WI38 (cell line): ENCODE measurements around the gene DOK5.

Experiments used
- H3K4me3 ChIP-seq: 2 replicates; pipeline ENCODE4 v1.5.1; 2011; ENCODE audit warnings: low read depth, mild to moderate bottlenecking, control low read depth, low read length
- TF ChIP-seq, protein P1 (sequence below): IDR thresholded peaks from 2 replicates; pipeline ENCODE4 v1.5.1; 2012; ENCODE audit warnings: low read depth, mild to moderate bottlenecking, control low read depth, low read length

DOK5 gene

DNA sequence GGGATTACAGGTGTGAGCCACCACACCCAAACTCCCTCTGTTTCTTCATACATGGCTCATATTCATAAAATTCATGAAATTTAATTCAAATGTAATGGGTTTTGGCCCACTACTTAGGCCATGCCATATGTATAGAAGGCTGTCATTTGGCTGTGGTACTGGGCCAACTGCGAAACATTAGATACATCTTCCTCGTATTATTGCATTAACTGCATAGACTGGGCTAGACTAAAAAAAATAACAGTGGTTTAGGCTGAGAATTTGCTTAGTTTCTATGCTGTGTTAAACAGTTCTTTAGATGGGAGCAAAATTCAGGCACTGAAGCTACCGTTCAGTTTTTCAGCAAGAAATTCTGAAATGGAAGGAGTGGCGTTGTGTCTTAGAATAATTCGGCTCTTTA is 133.6 kb downstream of the DOK5 start:
- H3K4me3 ChIP-seq, result no peak overlapping the region
- TF ChIP-seq, protein P1, sequence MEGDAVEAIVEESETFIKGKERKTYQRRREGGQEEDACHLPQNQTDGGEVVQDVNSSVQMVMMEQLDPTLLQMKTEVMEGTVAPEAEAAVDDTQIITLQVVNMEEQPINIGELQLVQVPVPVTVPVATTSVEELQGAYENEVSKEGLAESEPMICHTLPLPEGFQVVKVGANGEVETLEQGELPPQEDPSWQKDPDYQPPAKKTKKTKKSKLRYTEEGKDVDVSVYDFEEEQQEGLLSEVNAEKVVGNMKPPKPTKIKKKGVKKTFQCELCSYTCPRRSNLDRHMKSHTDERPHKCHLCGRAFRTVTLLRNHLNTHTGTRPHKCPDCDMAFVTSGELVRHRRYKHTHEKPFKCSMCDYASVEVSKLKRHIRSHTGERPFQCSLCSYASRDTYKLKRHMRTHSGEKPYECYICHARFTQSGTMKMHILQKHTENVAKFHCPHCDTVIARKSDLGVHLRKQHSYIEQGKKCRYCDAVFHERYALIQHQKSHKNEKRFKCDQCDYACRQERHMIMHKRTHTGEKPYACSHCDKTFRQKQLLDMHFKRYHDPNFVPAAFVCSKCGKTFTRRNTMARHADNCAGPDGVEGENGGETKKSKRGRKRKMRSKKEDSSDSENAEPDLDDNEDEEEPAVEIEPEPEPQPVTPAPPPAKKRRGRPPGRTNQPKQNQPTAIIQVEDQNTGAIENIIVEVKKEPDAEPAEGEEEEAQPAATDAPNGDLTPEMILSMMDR, result no peak

DNA sequence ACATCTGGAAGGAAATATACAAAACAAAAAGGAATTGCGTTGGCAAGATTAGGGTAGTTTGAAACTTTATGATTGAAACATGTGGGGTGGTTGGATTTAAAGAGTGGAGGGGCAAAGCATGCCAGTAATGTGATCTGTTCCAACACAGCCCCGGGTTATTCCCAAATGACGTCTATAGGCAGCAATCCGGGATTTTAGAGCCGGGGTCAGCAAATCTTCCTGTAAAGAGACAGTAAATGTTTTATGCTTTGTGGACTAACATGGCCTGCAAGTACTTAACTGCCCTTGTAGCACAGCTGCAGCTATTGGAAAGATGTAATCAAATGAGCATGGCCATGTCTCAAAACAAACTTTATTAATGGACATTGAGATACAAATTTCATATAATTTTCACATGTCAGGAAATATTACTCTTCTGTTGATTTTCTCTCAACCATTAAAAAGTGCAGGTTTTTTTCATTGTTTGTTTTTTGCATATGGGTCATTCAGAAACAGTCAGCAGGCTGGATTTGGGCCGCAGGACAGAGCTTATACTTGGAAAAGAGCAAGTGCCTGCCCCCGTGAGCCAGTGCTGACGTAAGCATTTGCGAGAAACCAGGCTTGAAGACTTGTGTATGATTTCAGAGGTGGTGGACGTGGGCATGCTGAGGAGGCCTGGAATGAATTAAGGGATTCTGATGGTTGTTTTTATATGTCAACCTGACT is 136.5 kb downstream of the DOK5 start:
- H3K4me3 ChIP-seq, result no peak overlapping the region
- TF ChIP-seq, protein P1, result no peak

DNA sequence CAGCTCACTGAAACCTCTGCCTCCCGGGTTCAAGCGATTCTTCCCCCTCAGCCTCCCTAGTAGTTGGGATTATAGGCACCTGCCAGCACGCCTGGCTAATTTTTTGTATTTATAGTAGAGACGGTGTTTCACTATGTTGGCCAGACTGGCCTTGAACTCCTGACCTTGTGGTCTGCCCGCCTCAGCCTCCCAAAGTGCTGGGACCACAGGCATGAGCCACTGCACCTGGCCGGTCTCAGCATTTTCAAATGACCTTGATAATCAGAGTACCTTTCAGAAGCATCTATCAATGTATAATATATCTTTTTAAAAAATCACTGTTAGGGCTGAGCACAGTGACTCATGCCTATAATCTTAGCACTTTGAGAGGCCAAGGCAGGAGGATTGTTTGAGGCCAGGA is 143.0 kb downstream of the DOK5 start:
- TF ChIP-seq, protein P1, result no peak
- no peak overlapping the region for H3K4me3 ChIP-seq

DNA sequence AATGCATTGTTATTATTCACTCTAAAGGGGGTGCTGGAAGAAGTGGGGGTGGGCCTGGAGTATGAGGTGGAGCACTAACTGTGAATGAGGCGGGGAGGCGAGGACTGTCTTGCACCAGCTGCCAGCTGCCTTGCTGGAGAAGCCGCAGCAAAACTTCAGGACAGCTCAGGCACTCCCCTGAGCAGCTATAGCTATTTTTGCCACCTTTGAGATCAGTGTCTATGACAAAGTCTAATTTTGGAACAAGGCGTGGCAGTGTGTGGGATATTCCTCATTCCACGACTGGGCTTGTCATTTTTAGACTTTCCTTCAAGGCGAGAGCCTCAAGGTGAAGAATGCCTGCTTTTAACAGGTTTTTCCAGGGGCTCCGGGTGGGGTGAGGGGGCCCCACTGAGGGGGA is 143.8 kb downstream of the DOK5 start:
- TF ChIP-seq, protein P1, result no peak
- H3K4me3 ChIP-seq, result no peak overlapping the region

DNA sequence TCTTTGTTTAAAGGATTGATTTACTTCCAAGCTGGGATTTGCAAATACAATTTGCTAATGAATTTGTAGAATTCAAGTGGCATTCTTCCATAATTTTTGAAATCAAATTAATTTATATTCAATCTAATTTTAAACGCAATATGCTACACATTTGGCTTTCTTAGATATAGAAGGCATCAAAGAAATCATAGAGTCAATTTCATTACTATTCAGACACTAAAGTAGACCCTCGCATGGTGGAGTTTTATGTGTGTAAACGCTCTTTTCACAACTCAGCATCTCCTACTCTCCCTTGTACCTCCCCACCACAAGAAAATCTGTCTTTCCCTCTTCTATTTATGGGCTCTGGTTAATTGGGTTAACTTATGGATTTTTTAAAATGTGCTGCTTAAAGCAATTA is 144.3 kb downstream of the DOK5 start:
- H3K4me3 ChIP-seq, result no peak overlapping the region
- TF ChIP-seq, protein P1, result no peak

DNA sequence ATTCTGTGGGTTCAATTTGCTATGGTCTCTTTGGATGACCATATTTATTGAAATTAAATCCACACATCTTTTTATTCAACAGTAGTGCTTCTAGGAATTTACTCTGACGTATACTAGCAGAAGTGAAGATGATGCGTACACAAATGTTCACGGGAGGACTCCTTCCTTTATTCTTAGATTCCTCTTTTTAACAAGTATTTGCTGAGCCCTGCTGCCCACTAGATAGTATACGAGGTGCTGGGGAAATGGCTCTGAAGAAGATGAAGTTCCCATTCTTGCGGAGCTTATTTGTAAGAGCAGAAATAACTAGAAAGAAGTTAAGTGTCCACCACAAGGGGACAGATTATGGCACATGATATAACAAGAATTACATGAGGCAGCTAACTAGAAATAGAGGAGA is 145.2 kb downstream of the DOK5 start:
- H3K4me3 ChIP-seq, result no peak overlapping the region
- TF ChIP-seq, protein P1, result no peak

DNA sequence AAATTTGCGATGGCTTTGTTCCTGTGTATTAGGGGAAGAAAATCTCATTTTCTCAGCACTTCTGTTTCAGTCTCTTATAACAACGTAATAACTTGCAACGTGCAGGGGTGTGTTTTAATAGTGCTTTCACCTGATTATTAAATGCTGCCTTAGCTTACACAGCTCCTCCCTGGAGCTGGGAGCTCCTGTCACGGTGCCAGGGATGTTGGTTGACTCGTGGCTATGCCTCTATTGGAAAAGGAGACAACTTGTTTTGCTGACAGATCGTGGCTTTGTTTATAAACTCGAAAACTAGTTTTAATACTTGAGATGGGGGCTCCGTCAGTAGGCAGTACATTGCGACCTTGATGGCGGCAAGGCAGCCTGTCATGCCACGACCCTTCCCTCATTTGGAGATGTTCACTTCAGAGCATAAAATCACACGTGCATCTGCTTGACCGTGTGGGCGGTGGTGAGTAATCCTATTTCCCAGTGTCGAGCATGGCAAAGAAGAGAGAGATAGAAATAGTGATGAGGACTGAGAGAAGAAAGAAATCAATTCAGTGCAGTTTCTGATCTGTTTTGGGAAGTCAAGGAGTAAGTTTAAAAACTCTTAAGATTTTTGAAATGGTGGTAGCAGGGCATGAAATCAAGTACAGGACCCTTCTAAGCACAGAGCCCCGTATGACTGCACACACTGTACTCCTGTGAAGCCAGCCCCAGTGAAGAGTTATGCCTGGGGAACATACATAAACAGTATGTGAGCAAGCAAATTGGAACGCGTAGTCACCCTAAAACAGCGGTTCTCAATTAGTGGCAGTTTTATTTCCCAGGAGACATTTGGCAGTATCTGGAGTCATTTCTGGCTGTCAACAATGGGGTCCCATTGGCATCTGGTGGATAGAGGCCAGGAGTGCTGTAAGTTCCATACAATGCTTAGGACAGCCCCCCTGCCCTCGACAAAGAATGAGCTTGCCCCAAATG is 147.2 kb downstream of the DOK5 start:
- TF ChIP-seq, protein P1, result no peak
- no peak overlapping the region for H3K4me3 ChIP-seq
